IMR-90 (cell line): Measurements from ENCODE around the gene RNF181. TPM values are rescaled to one million over a fixed set of nuclear protein-coding genes. Genes with fewer than 3 reads are reported as not detected.

Source experiments
- FOS ChIP-seq: fragments of 150-350 bp; IDR thresholded peaks from 2 replicates; pipeline ENCODE4 v1.6.1; 2016; ENCODE audit warnings: low read depth, low read length
- MXI1 ChIP-seq: IDR thresholded peaks from 2 replicates; pipeline ENCODE4 v1.6.1; 2012; ENCODE audit warnings: low read depth, mild to moderate bottlenecking, low read length, moderate library complexity, borderline replicate concordance
- NFE2L2 ChIP-seq: fragments of 150-350 bp; IDR thresholded peaks from 2 replicates; pipeline ENCODE4 v1.6.1; 2016; ENCODE audit warnings: low read depth, mild to moderate bottlenecking, low read length
- RAD21 ChIP-seq: IDR thresholded peaks from 2 replicates; pipeline ENCODE4 v1.6.1; 2012; ENCODE audit warnings: low read length, improper control_type of control experiment
- polyA plus RNA-seq, 3 experiments: library from polyadenylated mRNA; depleted of rRNA; stranded (reverse); fragments of >200 nt; gene quantifications; 2 replicates each; pipeline ENCODE4 v1.2.3, GENCODE V29; 2012; ENCODE audit warnings: low replicate concordance in 1 of 3
- total RNA-seq: library from RNA; depleted of rRNA; stranded (reverse); fragments of >200 nt; gene quantifications from 2 replicates; pipeline ENCODE4 v1.2.3, GENCODE V29; 2012

Gene RNF181
- total and polyA plus RNA-seq, 2 of the 4 experiments (the other 2 are of a cell fraction): 438 to 498 TPM

DNA sequence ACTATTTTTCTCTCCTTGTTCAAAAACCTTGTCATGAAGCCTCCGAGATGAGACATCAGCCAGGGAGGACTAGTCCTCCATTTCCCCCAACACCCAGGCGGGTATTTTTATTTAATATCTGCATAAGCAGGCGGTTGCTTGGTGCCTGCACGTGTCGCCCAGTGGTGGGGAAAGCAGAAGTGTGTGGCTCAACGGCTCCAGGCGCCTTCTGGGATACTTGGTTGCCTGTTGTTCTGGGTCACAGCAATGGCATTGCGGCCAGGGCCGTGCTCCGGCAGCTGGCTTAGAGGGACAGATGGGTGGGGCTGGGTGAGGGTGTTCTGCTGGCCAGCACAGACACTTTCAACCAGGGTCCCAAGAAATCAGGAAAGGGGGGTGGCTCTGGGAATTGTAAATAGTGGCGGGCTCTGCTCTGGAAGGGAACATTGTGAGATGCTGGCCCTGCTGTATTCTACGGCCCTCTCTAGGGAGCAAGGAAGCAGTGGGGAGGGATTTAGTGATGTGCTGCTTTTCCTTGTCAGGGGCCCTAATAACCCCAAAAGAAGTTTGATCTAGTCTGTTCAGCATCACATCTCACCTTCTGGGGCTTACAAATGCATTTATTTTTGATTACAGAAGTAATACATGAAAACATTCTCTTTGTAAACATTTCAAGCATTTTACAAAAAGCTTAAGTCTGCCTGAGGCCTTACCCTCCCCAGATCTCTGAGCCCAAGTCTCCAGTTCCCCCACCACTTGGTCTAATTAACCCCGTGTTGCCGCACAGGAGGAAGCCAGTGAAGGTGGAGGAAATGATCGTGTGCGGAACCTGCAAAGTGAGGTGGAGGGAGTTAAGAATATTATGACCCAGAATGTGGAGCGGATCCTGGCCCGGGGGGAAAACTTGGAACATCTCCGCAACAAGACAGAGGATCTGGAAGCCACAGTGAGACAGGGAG, 17.0 kb upstream of the RNF181 start (continued):
- TF ChIP-seq MXI1: no peak
- TF ChIP-seq RAD21: no peak
- TF ChIP-seq NFE2L2: no peak
- no peak for TF ChIP-seq FOS
